GM19455 (cell line): ENCODE data around the gene MKNK1.

Source experiments
- ATAC-seq: cut with Tn5 transposase; IDR thresholded peaks from one replicate; pipeline ENCODE4 v1.9.1; 2021; ENCODE audit not compliant: unreplicated experiment

MKNK1 gene

DNA sequence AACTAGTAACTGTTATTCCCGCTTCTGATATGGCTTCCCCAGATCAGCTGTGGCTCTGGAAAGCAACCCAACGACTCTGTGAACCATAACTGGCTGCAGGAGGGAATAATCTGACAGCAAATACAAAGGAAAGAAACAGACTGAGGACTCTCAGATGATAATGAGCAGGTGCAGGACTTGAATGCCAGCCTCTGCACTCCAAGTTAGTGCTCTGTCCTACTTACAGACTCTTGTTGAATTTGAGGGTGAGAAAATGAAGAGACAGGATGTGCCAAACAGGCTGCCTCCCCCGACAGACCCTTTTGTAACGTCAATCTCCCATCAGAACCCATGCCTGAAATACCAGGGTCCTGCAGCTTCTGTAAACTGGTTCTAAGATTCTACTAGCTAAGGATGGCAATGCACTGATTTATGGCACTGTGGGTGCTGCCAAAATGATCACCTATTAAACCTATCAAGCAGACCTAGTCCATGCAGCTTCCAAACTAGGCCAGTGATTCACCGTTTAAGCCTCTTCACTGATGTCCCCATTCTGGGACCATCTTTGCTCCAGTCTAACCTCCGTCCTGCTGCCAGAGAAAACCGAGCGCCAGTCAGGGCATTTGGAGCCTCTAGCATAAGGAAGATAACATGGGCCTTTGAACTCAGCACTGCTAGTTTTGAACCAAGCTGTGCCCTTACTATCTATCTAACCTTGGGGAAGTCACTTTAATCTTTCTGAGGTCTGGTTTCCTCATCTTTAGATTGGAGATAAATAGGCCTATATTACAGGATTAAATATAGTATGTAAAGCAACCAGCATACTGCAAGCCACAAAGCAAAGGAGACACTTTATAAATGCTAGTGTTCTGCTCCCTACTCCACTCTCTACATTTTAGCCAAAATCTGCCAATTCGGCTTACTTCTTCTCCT, 4.8 kb downstream of the MKNK1 start:
- ATAC-seq, result no peak

DNA sequence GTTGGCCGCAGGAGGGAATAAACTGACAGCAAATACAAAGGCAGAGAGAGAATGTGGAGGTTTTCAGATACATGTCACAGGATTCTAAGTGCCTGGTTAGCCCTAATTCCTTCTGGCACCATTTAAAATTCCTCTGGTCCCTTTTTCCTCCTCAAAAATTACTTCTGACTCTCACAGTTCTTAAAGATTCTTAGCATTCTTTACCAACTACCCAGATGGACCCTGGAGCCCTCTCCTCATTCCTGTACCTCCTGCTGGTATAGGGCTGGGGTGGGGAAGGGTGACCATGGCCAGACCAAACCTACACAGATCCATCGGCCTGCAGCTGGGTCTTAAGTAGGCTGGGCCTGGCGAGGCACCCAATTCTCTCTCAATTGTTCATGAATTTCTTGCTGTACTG, 7.2 kb downstream of the MKNK1 start:
- no peak for ATAC-seq

GRCh38 chr1:46596036-46596435, 8.0 kb downstream of the MKNK1 start:
- no peak for ATAC-seq

DNA sequence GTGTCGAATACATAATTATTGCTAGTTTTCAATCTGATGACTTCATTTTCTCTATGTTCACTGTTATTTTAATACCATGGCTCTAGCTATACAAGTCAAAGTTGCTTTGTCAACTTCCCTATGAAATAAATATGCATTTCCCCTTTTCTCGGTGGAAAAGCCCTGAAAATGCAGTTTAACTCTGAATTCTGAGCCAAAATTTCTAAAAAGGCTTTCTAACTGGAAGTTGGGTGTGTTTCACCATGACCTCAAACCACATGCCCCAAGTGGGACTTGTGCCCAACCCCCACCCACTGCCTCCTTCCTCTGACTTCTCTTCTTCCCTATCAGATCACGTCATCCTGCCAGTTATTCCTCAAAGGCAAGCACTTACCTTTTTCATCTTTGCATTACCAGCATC, 8.9 kb downstream of the MKNK1 start:
- ATAC-seq, result no peak

DNA sequence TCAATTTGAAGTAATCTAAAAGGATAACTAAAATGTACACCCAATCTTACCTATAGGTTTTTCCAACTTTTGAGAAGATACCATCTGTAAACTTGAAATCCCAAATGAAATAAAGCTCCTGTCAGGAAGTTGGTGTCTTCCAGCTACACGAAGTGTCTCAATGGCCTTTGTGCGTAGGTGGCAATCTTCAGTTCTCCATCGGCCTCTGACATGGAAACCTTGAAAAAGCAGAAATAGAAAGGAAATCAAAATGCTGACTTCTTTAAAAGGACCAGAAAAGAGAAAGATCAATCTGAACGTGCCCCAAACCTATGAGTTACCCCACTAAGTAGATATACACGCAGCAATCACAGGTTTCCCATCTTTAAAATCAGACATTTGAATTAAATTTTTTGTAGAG, 10.0 kb downstream of the MKNK1 start:
- no peak for ATAC-seq

DNA sequence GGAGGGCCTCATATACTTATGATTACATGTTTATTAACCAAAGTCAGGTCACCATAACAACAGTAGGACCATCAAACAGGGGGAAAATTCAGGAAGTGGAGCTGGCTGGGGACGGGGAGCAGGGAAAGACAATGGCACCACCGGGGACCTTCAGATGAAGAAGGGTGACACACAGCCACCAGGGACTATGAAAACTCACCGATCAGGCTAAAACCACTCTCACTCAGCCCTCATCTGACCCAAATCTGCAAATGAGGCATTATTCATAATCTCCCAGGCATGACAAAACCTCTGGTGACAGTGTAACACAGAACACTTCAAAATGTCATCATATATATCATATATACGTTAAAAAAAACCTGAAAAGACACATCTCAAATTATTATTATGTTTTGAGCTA, 11.2 kb downstream of the MKNK1 start:
- ATAC-seq, result no peak

DNA sequence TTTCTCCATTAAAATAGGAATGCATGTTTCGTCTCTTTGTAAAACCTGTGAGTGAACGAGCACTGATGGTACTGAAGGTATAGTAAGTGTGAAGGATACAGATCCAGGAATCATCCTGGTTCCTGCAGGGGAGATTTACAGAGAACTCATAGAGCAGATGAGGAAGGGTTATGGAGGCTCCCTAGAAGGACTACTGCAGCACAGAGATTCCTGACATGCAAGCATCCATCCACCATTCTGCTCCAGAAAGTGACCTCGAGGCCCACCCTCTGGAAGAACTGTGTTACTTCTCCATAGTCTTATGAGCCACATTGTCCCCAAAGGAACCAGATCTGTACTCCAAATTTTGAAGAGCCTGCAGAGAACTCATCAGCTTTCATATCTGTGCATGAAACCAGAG, 14.5 kb downstream of the MKNK1 start:
- no peak for ATAC-seq

DNA sequence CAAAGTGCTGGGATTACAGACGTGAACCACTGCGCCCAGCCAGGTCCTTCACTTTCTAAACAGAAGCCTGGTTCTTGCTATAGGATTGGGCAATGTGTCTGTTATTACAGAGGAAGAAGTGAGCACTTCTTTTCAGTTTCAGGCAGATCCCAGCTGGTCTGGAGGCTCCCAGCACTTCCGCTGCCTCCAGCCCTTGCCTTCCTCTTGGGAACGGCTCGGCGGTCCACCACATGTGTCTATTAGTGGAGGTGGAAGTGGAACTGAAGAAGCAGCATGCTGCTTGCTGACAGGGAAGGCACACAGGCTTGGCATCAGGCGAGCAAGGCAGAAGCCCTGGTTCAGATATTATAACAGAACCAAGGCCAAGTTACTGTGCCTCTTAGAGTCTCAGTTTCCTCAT, 17.0 kb downstream of the MKNK1 start:
- ATAC-seq, result no peak

- no peak for ATAC-seq
Measured at GRCh38 chr1:46585312-46585938, 18.6 kb downstream of the MKNK1 start.

GRCh38 chr1:46583494-46583893, 20.6 kb downstream of the MKNK1 start:
- no peak for ATAC-seq

DNA sequence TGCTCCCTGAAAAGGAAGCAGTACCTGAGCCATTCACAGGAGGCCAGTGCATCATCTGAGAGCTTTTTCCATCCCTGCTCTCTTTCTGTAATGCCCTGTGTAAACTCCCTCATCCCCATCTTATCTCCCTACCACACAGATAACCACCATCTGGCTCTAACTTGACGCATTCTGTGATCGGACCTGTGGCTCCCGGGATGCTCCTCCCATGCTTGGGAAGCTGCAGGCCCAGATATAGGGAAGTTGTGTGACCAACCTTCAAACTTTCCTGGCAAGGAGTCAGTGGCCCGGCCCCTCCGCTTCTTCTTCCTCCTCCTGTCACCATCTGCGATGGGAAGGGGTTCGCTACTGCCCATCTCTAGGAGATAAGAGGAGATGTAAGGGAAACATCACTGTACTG, 21.1 kb downstream of the MKNK1 start:
- no peak for ATAC-seq

- ATAC-seq, result no peak
Measured at GRCh38 chr1:46581681-46582455, 22.2 kb downstream of the MKNK1 start.

DNA sequence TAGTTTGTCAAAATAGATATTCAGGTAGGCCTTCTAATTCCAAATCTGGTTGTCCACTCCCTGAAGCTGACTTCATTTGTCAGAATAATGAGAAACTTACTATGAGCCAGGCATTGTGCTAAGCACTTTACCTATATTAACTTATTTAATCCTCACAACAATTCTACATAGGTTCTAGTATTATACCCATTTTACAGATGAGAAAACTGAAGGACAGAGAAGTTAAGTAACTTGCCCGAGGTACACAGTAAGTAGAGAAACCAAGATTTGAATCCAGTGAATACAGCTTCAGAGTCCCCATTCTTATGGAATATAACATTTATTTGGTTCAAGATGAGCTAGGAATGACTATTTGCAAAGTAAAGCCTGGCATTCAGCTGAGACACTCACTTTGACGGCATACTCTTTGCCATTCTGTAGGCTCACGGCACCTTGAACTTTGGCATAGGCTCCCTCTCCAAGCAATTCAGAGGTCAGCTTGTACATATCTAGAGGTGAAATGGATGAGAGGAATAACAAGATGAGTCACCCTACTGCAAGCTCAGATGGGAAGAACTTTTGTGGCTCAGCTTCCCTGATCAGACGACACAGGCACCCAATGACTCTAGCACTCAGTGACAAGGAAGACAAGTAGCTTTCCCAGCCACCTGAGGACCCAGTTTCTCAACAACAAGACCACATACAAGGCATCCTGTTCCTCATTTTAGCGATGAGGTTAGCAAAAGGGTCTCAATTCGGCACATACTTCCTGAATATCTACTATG, 23.7 kb downstream of the MKNK1 start:
- ATAC-seq, result no peak

GRCh38 chr1:46577671-46578070, 26.4 kb downstream of the MKNK1 start:
- ATAC-seq, result no peak

DNA sequence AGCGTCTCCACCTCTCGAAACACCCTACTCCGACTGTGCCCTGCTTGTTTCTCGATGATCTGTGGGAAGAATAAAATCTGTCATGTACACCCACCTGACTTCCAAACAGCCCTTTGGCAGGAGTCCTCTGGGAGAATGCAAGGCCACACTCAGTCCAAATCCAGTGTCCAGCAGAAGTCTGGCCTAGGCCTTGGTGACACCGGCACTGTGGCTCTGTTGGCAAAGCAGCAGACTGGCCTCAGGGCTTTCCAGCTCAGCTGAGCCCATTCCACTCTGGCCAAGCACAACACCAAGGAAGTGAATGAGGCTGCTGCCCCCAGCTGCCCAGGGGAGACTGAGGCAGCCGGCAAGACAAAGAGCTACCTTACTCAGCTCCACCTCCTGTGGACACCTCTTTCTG, 27.5 kb downstream of the MKNK1 start:
- no peak for ATAC-seq

- no peak for ATAC-seq
Measured at GRCh38 chr1:46575778-46576177, 28.3 kb downstream of the MKNK1 start.

DNA sequence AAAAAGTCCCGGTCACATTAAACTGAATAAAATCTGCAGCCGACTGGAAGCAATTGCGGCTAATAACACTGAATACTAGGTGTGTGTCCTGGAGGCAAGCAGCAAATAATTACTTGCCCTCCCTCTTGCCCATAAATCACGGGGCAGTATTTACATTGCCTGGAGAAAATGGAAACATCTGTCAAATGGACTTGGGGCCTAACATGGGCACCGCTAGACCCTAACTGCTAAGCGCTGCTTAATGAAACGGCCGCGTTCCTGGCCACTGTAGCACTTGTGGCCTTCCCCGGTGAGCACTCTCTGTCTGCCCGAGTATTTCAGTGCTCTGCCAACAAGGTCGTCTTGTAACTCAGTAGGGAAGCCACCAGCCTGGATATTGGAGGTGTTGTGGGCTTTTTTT, 28.8 kb downstream of the MKNK1 start:
- no peak for ATAC-seq

DNA sequence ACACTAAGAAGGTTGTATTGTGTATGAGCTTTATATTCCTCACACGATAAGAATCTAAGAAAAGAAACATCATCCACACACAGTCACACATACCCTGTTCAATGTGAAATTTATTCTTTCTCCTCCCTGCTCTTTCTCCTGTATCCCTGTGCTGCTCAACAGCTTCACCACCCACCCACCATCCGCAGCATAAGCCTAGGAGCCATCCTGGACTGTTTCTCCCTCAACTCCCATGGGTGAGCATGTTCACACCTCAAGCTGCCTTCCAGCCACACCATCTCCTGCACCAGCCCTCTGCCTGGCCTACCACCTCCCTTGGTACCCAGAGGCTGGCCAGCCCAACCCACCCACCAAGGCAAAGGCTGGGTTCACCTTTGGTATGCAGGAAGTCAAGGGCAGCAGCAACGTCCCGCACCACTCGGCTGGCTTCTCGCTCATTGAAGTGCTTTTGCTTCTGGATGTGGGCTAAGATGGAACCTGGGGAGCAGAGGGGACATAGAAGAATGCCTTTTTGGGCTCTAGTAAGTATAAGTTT, 32.3 kb downstream of the MKNK1 start:
- no peak for ATAC-seq

- no peak for ATAC-seq
Measured at GRCh38 chr1:46569884-46570725, 34.0 kb downstream of the MKNK1 start.

- ATAC-seq, result no peak
Measured at GRCh38 chr1:46569116-46569515, 35.0 kb downstream of the MKNK1 start.
